ENCODE measurements around the gene SIT1.
A peak's percentile ranks its signal among the peaks of the same experiment; 100 is the strongest.
"Not testable (repeated sequence)": the region's sequence is repeated elsewhere in the genome, so short reads cannot be mapped to it uniquely, and the experiment has no call there.

The SIT1 gene

GRCh38 chr9:35661756-35662350, 11.1 kb upstream of the SIT1 start:
- DNase-seq (ENCODE audit: insufficient read length, low spot score): no peak
- FAIRE-seq: no peak

DNA sequence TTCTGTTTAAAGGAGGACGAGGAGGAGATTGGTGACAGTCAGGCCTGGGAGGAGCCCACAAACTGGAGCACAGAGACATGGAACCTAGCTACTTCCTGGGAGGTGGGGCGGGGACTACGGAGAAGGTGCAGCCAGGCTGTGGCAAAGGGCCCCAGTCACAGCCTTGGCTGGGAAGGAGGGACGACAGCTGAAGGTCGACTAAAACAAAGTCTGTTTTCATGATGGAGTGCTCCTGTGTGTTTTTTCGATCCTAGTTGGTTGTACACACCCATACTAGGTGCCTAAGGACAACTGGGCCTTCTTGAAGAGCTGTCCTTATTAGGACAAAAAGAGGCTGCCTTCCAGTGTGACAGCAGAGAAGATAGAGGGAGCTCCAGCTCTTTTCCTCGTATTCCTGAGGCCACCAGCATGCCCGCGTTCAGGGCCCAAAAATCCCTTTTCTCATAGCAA, 10.3 kb upstream of the SIT1 start:
- DNase-seq (ENCODE audit: insufficient read length, low spot score) (no peak), FAIRE-seq (no peak)

DNA sequence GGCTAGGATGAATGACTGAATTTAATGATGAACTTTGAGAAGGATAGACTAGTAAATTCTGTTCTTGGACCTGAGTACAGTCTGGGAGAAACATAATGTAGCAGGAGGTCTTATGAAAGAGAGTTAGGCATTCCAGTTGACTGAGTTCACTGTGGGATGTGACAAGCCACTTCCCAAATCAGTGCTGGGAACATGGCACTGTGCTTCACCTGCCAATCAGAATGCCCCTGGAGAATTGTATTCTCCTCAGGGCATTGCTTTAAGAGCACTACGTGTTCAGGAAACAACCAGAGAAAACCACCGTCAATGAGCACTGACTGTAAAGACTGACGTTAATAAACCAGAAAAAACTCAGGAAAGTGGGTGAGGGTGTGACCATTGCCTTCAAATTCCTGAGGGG, 8.6 kb upstream of the SIT1 start:
- FAIRE-seq (no peak), DNase-seq (ENCODE audit: insufficient read length, low spot score) (no peak)

DNA sequence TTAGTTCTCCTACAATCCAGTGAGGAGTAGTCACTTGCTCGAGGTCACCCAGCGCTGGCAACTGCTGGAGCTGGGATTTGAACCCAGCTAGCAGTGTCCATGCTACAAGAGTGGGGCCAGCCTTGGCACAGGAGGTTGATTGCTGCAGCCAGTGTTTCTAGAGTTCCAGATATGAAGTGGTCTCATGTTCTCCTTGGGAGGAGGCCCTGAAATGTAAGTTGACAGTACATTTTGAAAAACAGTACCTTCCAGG, 8.2 kb upstream of the SIT1 start:
- no peak for DNase-seq (ENCODE audit: insufficient read length, low spot score)
- no peak for FAIRE-seq

DNA sequence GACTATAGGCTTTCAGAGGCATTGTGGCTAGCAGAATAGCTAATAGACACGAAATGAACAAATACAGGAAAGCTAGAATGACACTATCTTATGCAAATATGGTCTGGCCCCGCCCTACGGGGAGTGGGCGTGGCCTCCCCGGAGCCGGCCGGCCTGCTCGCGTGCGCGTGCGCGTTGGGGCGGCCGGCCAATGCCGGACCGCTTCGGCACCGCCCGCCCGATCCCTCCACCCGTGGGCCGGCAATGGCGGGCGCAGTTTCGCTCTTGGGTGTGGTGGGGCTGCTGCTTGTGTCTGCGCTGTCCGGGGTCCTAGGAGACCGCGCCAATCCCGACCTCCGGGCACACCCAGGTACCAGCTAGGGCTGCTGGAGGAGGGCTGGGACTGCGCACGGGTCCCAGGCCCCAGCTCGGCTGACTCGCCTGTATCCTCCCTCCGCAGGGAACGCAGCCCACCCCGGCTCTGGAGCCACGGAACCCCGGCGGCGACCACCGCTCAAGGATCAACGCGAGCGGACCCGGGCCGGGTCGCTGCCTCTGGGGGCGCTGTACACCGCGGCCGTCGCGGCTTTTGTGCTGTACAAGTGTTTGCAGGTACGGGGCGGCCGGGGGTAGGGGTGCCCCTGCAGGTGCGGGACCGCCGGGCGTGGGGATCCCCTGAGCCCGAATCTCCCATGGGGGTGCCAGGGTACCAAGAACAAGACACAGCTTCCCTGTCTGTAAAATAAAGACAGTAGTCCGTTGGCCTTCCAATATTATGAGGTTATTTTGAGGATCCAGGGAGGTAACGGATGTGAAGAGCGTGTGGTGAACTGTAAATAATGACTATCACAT, 7.6 kb upstream of the SIT1 start, which contains the start of gene CCDC107:
CCDC107 (plus strand) TSS at position 156 of the 831 bp plus-strand sequence; CDS start at position 244, 88 bp downstream.
- no peak for FAIRE-seq
- DNase-seq (ENCODE audit: insufficient read length, low spot score): no peak

DNA sequence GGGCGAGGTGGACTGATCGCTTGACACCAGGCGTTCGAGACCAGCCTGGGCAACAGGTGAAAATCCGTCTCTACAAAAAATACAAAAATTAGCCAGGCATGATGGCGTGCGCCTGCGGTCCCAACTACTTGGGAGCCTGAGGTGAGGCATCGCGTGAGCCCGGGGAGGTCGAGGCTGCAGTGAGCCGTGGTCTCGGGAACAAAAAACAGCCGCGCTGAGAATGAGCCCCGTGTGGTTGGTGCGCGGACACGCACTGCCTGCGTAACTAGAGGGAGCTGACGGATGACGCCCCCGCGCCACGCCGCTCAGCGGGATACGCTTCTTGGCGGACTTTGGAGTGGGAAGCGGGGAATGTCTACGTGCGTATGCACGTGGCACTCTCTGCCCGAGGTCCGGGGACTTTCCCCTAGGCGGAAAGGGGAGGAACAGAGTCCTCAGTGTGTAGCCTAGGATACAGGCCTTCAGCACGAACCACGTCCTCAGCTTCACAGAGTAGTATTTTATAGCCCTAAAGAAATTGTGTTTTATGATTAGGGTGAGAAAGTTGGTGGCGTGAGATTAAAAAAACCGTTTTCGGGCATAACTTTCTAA, 6.9 kb upstream of the SIT1 start, which contains the start of gene RMRP:
RMRP (minus strand) TSS at position 474 of the 591 bp plus-strand sequence.
- DNase-seq (ENCODE audit: insufficient read length, low spot score): peak; percentile 91
- peak; percentile 86 for FAIRE-seq

- FAIRE-seq (peak; percentile 8), DNase-seq (ENCODE audit: insufficient read length, low spot score) (no peak)
Measured at GRCh38 chr9:35656831-35657545, 6.3 kb upstream of the SIT1 start.

- FAIRE-seq: no peak
Measured at GRCh38 chr9:35656348-35656747, 5.6 kb upstream of the SIT1 start.

DNA sequence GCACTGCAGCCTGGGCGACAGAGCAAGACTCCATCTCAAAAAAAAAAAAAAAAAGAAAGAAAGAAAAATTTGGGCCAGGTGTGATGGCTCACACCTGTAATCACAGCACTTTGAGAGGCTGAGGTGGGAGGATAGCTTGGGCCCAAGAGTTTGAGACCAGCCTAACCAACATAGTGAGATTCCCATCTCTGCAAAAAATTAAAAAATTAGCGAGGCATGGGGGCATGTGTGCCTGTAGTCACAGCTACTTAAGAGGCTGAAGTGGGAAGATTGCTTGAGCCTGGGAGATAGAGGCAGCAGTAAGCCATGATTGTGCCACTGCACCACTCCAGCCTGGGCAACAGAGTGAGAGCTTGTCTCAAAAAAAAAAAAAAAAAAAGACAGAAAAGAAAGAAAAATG, 2.9 kb upstream of the SIT1 start:
- FAIRE-seq (no peak), DNase-seq (ENCODE audit: insufficient read length, low spot score) (no peak)

More at GRCh38 chr9:35656348-35656747, 5.6 kb upstream of the SIT1 start:
- DNase-seq (ENCODE audit: insufficient read length, low spot score): no peak

GRCh38 chr9:35652829-35653209, 2.1 kb upstream of the SIT1 start:
- DNase-seq (ENCODE audit: insufficient read length, low spot score): no peak
- FAIRE-seq: no peak

DNA sequence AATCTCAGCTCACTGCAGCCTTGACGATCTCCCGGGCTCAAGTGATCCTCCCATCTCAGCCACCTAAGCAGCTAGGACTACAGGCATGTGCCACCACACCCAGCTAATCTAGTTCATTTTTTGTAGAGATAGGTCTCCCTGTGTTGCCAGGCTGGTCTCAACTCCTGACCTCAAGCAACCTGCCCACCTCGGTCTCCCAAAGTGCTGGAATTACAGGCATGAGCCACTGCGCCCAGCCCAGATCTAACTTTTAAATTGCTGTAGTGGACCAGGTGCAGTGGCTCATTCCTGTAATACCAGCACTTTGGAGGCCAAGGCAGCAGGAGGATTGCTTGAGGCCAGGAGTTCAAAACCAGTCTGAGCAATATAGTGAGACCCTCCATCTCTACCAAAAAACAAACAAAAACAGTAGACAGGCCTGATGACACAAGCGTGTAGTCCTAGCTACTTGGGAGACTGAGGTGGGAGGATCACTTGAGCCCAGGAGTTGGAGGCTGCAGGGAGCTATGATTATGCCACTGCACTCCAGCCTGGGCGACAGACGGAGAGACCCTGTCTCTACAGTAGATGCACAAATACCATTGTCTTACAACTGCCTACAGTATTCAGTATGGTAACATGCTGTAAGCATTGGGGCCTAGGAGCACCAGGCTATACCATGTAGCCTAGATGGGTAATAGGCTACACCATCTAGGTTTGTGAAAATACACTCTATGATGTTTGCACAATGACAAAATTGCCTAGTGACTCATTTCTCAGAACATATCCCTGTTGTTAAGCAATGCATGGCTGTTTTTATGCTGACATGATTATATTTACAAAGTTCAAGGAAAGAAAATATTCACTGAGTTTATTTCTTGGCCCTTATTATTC, 1.5 kb upstream of the SIT1 start:
- no peak for FAIRE-seq
- no peak for DNase-seq (ENCODE audit: insufficient read length, low spot score)

- FAIRE-seq: peak; percentile 95
- no peak for DNase-seq (ENCODE audit: insufficient read length, low spot score)
Measured at GRCh38 chr9:35649431-35650340, 1.0 kb downstream of the SIT1 start.

DNA sequence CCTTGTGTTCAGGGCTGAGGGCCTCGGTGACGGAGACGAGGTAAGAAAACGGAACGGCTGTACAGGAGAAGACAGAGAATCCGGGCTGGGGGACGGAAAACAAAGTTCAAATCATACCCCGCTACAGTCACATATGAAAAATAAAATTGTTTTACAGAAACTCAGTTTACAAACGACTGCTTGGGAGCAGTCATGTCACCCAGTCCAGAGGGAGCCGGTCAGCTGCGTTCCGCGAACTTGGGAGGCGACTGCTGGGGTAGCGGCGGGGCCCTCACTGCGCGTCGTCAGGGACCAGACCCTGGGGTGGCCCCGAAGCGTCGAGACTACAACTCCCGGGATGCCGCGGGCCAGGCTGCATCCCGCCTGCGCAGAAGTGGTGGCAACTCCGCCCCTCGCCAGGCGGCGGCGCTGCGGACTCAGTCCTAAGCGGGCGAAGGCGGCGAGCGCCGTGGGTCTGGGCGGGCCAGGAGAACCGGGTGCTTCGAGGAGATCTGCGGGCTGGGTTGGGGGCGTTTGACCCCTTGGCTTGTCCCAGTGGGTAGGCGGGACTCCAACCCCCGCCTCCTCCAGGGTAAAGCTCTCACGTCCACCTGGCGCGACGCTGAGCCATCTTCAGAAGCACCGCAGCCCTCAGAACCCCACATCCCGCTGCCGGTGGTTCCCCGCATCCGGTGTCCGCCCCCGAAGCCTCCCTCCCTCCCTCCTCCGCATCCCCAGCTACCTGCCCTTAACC, 4.0 kb downstream of the SIT1 start:
- FAIRE-seq (peak; percentile 89), DNase-seq (ENCODE audit: insufficient read length, low spot score) (peak; percentile 69)

GRCh38 chr9:35646153-35646532, 4.6 kb downstream of the SIT1 start:
- no peak for DNase-seq (ENCODE audit: insufficient read length, low spot score)

DNA sequence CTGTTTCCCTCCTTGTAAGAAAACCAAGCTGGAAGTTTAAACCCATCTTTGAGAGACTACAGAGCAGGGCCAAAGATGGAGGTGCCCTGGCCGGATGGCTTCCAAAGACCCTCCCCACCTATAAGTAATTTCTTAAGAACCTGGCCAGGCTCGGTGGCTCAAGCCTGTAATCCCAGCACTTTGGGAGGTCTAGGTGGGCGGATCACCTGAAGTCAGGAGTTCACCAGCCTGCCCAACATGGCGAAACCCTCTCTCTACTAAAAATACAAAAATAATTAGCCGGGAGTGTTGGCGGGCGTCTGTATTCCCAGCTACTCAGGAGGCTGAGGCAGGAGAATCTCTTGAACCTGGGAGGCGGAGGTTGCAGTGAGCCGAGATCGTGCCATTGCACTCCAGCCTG, 5.0 kb downstream of the SIT1 start:
- not testable (repeated sequence) for DNase-seq (ENCODE audit: insufficient read length, low spot score); FAIRE-seq

More at GRCh38 chr9:35646153-35646532, 4.6 kb downstream of the SIT1 start:
- no peak for FAIRE-seq

- no peak for FAIRE-seq
Measured at GRCh38 chr9:35643046-35643445, 7.7 kb downstream of the SIT1 start.

DNA sequence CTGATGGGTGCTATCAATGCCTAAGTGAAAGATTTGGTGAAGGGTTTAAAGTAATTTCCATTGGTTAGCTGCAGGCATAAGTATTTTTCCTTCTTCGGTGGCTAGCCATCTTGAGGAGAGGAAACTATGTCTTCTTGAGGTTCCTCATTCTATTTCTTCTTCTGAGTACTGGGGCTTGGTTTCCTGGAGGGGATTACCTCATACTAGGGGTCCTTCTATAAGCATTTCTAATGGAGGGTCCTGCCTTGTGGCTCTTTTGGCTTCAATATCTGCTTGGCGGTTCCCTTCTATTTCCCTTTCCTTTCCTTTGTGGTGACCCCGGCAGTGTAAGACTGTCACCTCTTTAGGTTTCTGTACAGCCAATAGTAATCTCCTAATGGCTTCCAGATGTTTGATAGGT, 9.3 kb downstream of the SIT1 start:
- not testable (repeated sequence) for DNase-seq (ENCODE audit: insufficient read length, low spot score); FAIRE-seq

More at GRCh38 chr9:35643046-35643445, 7.7 kb downstream of the SIT1 start:
- no peak for DNase-seq (ENCODE audit: insufficient read length, low spot score)

DNA sequence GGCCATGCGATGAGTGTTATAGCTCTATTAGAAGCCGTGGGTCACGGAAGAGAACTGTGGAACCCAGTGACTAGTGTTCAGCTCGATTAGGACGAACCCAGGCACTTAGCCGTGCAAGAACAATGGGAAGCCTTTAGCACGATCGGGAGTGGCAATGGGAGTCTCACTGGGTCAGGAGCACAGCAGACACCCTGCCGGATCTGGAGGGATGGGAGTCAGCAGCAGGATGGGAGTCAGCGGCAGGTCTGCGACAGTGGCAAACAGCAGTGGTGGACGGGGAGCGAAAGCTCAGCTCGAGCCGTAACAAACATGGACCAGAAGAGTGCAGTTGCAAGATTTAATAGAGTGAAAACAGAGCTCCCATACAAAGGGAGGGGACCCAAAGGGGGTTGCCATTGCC, 10.3 kb downstream of the SIT1 start:
- not testable (repeated sequence) for FAIRE-seq

More for the DNA sequence above, 10.3 kb downstream of the SIT1 start:
- DNase-seq (ENCODE audit: insufficient read length, low spot score): not testable (repeated sequence)

All from GM19239 (cell line).